RWPE2 (cell line): ENCODE data around the gene ARL5C.

Source experiments
- ATAC-seq: fragments of 200-7000 bp; cut with Tn5 transposase; 3 replicates; pipeline ENCODE4 v1.9.1; 2021; ENCODE audit warnings: low read depth
- DNase-seq: peaks from one replicate; pipeline ENCODE4 v3.0.0-alpha.2; 2020; ENCODE audit warnings: low spot score
- H3K27ac ChIP-seq: fragments of 450-650 bp; 2 replicates; pipeline ENCODE4 v1.5.1; 2017; ENCODE audit warnings: mild to moderate bottlenecking; ENCODE audit not compliant: poor library complexity, severe bottlenecking
- H3K27me3 ChIP-seq: fragments of 250-450 bp; sonication (Bioruptor Pico); 2 replicates; pipeline ENCODE4 v1.5.1; 2021; ENCODE audit warnings: mild to moderate bottlenecking, moderate library complexity; ENCODE audit not compliant: insufficient read depth, poor library complexity, severe bottlenecking
- H3K36me3 ChIP-seq: fragments of 250-450 bp; sonication (Bioruptor Pico); 2 replicates; pipeline ENCODE4 v1.5.1; 2020; ENCODE audit warnings: low read depth, mild to moderate bottlenecking, moderate library complexity
- H3K4me1 ChIP-seq: fragments of 250-450 bp; sonication (Bioruptor Pico); 2 replicates; pipeline ENCODE4 v1.5.1; 2021; ENCODE audit warnings: mild to moderate bottlenecking, moderate library complexity; ENCODE audit not compliant: insufficient read depth, poor library complexity, severe bottlenecking
- H3K4me3 ChIP-seq: fragments of 250-450 bp; sonication (Bioruptor Pico); 2 replicates; pipeline ENCODE4 v1.5.1; 2021; ENCODE audit warnings: mild to moderate bottlenecking, moderate library complexity; ENCODE audit not compliant: severe bottlenecking
- H3K9me3 ChIP-seq: fragments of 250-450 bp; sonication (Bioruptor Pico); 2 replicates; pipeline ENCODE4 v1.5.1; 2021; ENCODE audit warnings: mild to moderate bottlenecking, moderate library complexity; ENCODE audit not compliant: severe bottlenecking
- CTCF ChIP-seq: fragments of 450-650 bp; IDR thresholded peaks from one replicate; pipeline ENCODE4 v1.5.1; 2017; ENCODE audit warnings: mild to moderate bottlenecking, moderate library complexity; ENCODE audit not compliant: poor library complexity, severe bottlenecking

The ARL5C gene

GRCh38 chr17:39165841-39166349 lies at the start of gene ARL5C:
Gene ARL5C (minus strand): TSS chr17:39166161. CDS start chr17:39165760, 401 bp downstream.
- DNase-seq: no peak
- Histone ChIP-seq H3K9me3 (no peaks in the 10 kb centered on the region), H3K36me3 (no peaks in the 10 kb centered on the region), H3K4me3 (no peak within 1 kb of the TSS), H3K27me3 (no peaks in the 10 kb centered on the region), H3K4me1 (peaks cover 5% of the 10 kb centered on the region), H3K27ac (no peak within 1 kb of the TSS)
- no peak for ATAC-seq
- no peak for TF ChIP-seq CTCF

- no peak for DNase-seq
These were observed 47.9 kb upstream of the ARL5C start for GRCh38 chr17:39213852-39214251.

GRCh38 chr17:39212841-39213480 lies 47.0 kb upstream of the ARL5C start:
- ATAC-seq (peak; percentile 22; the same call in 2 of the 3 replicates), DNase-seq (no peak)
- no peak for TF ChIP-seq CTCF
- Histone ChIP-seq H3K4me1 (peaks cover 4% of the 10 kb centered on the region), H3K9me3 (no peaks in the 10 kb centered on the region), H3K36me3 (no peaks in the 10 kb centered on the region), H3K27ac (no peak overlapping the region), H3K4me3 (no peak overlapping the region), H3K27me3 (no peaks in the 10 kb centered on the region)

More at GRCh38 chr17:39213852-39214251, 47.9 kb upstream of the ARL5C start:
- no peak for TF ChIP-seq CTCF
- H3K9me3 ChIP-seq: no peaks in the 10 kb centered on the region
- H3K36me3 ChIP-seq: no peaks in the 10 kb centered on the region
- H3K27me3 ChIP-seq: no peaks in the 10 kb centered on the region
- H3K27ac ChIP-seq: no peak overlapping the region
- peak; percentile 66 for ATAC-seq
- H3K4me3 ChIP-seq: no peak overlapping the region
- peaks cover 4% of the 10 kb centered on the region for H3K4me1 ChIP-seq

GRCh38 chr17:39212195-39212810 lies 46.3 kb upstream of the ARL5C start:
- Histone ChIP-seq H3K9me3 (no peaks in the 10 kb centered on the region), H3K36me3 (no peaks in the 10 kb centered on the region), H3K27me3 (no peaks in the 10 kb centered on the region), H3K4me3 (no peak overlapping the region), H3K27ac (no peak overlapping the region), H3K4me1 (peaks cover 4% of the 10 kb centered on the region)
- DNase-seq: no peak
- no peak for TF ChIP-seq CTCF
- ATAC-seq: no peak

- DNase-seq: no peak
- no peaks in the 10 kb centered on the region for H3K9me3 ChIP-seq
- no peak for ATAC-seq
- peak overlapping the region; percentile 9 for H3K4me3 ChIP-seq
- TF ChIP-seq CTCF: no peak
- H3K36me3 ChIP-seq: peaks cover 3% of the 10 kb centered on the region
- no peak overlapping the region for H3K27ac ChIP-seq
- no peaks in the 10 kb centered on the region for H3K27me3 ChIP-seq
- H3K4me1 ChIP-seq: peaks cover 4% of the 10 kb centered on the region
These were observed 44.1 kb upstream of the ARL5C start for GRCh38 chr17:39210093-39210434.
